Fibroblast of lung (primary cell): ENCODE results near the gene CHST12. TPM values are rescaled to one million over a fixed set of nuclear protein-coding genes. Genes with fewer than 3 reads are reported as not detected.
"Not testable (repeated sequence)": the region's sequence is repeated elsewhere in the genome, so short reads cannot be mapped to it uniquely, and the experiment has no call there.

Experiments
- DNase-seq, 2 donors: peaks; one replicate each; pipeline versions ENCODE4 v3.0.0 to v3.0.0-alpha.2; 2010; ENCODE audit warnings: low read depth in 2 of 2
- H2AFZ ChIP-seq: 2 replicates; pipeline ENCODE4 v1.5.1; 2012; ENCODE audit warnings: low read length, control low read depth, inconsistent platforms
- H3K27ac ChIP-seq: 2 replicates; pipeline ENCODE4 v1.5.1; 2011; ENCODE audit warnings: low read length, control low read depth; ENCODE audit not compliant: insufficient read depth
- H3K27me3 ChIP-seq: 2 replicates; pipeline ENCODE4 v1.5.1; 2011; ENCODE audit warnings: mild to moderate bottlenecking, low read length; ENCODE audit not compliant: control insufficient read depth, insufficient read depth
- H3K36me3 ChIP-seq: 2 replicates; pipeline ENCODE4 v1.5.1; 2011; ENCODE audit warnings: low read length; ENCODE audit not compliant: control insufficient read depth, insufficient read depth
- H3K4me1 ChIP-seq: 2 replicates; pipeline ENCODE4 v1.5.1; 2011; ENCODE audit warnings: low read length; ENCODE audit not compliant: control insufficient read depth, insufficient read depth; ENCODE audit errors: extremely low read depth
- H3K4me2 ChIP-seq: 2 replicates; pipeline ENCODE4 v1.5.1; 2011; ENCODE audit warnings: low read length, control low read depth; ENCODE audit not compliant: insufficient read depth; ENCODE audit errors: extremely low read depth
- H3K4me3 ChIP-seq, 4 experiments: fragments of 200-600 bp in 1 of 4; sonication (generic) in 1 of 4; replicated peaks in 1 of 4; 2 replicates each; pipeline ENCODE4 v1.5.1; 2011 to 2016; ENCODE audit warnings: low read length in 4 of 4, low read depth in 3 of 4, mild to moderate bottlenecking in 3 of 4, control low read depth in 2 of 4, inconsistent platforms in 1 of 4, mixed read lengths in 1 of 4; ENCODE audit not compliant: insufficient read depth in 1 of 4; ENCODE audit errors: control extremely low read depth in 1 of 4
- H3K79me2 ChIP-seq: 2 replicates; pipeline ENCODE4 v1.5.1; 2012; ENCODE audit warnings: mild to moderate bottlenecking, low read length, inconsistent platforms; ENCODE audit not compliant: control insufficient read depth, insufficient read depth
- H3K9ac ChIP-seq: 2 replicates; pipeline ENCODE4 v1.5.1; 2011; ENCODE audit warnings: mild to moderate bottlenecking, low read length, control low read depth; ENCODE audit not compliant: insufficient read depth
- H3K9me3 ChIP-seq: 2 replicates; pipeline ENCODE4 v1.5.1; 2012; ENCODE audit warnings: low read depth, low read length; ENCODE audit not compliant: control insufficient read depth, insufficient read depth
- H4K20me1 ChIP-seq: 2 replicates; pipeline ENCODE4 v1.5.1; 2011; ENCODE audit warnings: low read length; ENCODE audit not compliant: control insufficient read depth, insufficient read depth; ENCODE audit errors: extremely low read depth
- EZH2 ChIP-seq: IDR thresholded peaks from 2 replicates; pipeline ENCODE4 v1.5.1; 2012; ENCODE audit warnings: low read length, control low read depth, mild to moderate bottlenecking; ENCODE audit errors: missing control alignments
- polyA plus RNA-seq, 2 donors: library from polyadenylated mRNA; depleted of rRNA in 1 of 2; stranded (reverse) in 1 of 2; unstranded in 1 of 2; fragments of >200 nt; gene quantifications; 2 replicates each; pipeline ENCODE4 v1.2.1, GENCODE V29; 2011 to 2012; ENCODE audit warnings: missing spikeins in 1 of 2
- total RNA-seq: library from RNA; depleted of rRNA; stranded (reverse); fragments of >200 nt; gene quantifications from 2 replicates; pipeline ENCODE4 v1.2.1, GENCODE V29; 2014
- TF ChIP-seq, protein P1 (sequence below), 2 donors: IDR thresholded peaks in 1 of 2; conservative IDR thresholded peaks in 1 of 2; 1 replicate in 1 of 2; 2 replicates in 1 of 2; pipeline ENCODE4 v1.5.1; 2011 to 2012; ENCODE audit warnings: low read length in 2 of 2, control low read depth in 1 of 2, inconsistent platforms in 1 of 2, low read depth in 1 of 2, mild to moderate bottlenecking in 1 of 2

The CHST12 gene
- total and polyA plus RNA-seq, 2 donors (not counting 1 experiment from before 2014, with no cell fraction given): 3.5 to 9.5 TPM

DNA sequence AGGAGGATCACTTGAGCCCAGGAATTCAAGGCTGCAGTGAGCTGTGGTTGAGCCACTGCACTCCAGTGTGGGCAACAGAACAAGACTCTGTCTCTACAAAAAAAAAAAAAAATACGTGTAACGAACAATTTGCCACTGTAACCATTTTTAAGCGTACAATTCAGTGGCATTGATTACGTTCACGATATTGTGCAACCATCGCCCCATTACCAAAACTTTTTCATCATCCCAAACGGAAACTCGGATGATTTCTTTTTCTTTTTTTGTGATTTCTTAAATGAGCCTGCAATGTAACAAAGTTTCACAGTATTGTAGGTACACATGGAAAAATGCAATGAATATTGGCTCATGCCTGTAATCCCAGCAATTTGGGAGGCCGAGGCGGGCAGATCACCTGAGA lies 63.3 kb downstream of the CHST12 start:
- no peak overlapping the region for H3K4me2 ChIP-seq
- H3K9me3 ChIP-seq: no peaks in the 10 kb centered on the region
- no peaks in the 10 kb centered on the region for H3K36me3 ChIP-seq
- no peaks in the 10 kb centered on the region for H3K79me2 ChIP-seq
- TF ChIP-seq, protein P1, sequence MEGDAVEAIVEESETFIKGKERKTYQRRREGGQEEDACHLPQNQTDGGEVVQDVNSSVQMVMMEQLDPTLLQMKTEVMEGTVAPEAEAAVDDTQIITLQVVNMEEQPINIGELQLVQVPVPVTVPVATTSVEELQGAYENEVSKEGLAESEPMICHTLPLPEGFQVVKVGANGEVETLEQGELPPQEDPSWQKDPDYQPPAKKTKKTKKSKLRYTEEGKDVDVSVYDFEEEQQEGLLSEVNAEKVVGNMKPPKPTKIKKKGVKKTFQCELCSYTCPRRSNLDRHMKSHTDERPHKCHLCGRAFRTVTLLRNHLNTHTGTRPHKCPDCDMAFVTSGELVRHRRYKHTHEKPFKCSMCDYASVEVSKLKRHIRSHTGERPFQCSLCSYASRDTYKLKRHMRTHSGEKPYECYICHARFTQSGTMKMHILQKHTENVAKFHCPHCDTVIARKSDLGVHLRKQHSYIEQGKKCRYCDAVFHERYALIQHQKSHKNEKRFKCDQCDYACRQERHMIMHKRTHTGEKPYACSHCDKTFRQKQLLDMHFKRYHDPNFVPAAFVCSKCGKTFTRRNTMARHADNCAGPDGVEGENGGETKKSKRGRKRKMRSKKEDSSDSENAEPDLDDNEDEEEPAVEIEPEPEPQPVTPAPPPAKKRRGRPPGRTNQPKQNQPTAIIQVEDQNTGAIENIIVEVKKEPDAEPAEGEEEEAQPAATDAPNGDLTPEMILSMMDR (conservative IDR thresholded peaks at IDR 0.05 in 1 of 2, IDR thresholded peaks at IDR 0.05 in 1 of 2; ENCODE audit: low read depth in 1 of 2, low read length in 2 of 2): no peak
- no peak for TF ChIP-seq EZH2
- DNase-seq: no peak
- no peak overlapping the region for H3K9ac ChIP-seq
- H4K20me1 ChIP-seq: no peaks in the 10 kb centered on the region
- H3K4me1 ChIP-seq: peaks cover 6% of the 10 kb centered on the region
- H3K27me3 ChIP-seq: no peaks in the 10 kb centered on the region
- no peak overlapping the region for H3K4me3 ChIP-seq
- H2AFZ ChIP-seq: no peak overlapping the region
- H3K27ac ChIP-seq: no peak overlapping the region

DNA sequence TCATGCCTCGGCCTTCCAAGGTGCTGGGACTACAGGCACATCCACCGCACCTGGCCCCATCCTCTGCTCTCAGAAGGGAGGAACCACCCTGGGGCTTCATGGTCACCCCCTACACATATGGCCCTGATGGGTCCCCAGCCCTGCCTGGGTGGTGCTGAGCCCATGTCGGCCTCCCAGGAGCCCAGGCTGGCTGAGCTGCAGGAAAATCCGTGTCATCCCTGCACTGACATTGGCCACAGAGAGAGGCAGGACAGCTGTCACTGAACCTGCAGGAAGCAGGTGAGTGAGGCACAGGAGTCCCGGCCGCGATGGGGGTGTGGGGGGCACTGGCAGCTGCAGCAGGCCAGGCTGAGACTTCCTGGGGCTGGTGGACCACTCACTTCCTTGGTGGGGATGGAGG lies 64.8 kb downstream of the CHST12 start:
- Histone ChIP-seq H3K9ac (no peak overlapping the region), H3K27me3 (no peaks in the 10 kb centered on the region), H3K4me1 (peaks cover 6% of the 10 kb centered on the region), H3K79me2 (no peaks in the 10 kb centered on the region), H3K4me3 (no peak overlapping the region), H3K4me2 (no peak overlapping the region), H3K27ac (no peak overlapping the region), H2AFZ (no peak overlapping the region), H3K36me3 (no peaks in the 10 kb centered on the region), H3K9me3 (no peaks in the 10 kb centered on the region), H4K20me1 (no peaks in the 10 kb centered on the region)
- no peak for DNase-seq
- no peak for TF ChIP-seq EZH2
- TF ChIP-seq, protein P1 (conservative IDR thresholded peaks at IDR 0.05 in 1 of 2, IDR thresholded peaks at IDR 0.05 in 1 of 2; ENCODE audit: low read depth in 1 of 2, low read length in 2 of 2): no peak

DNA sequence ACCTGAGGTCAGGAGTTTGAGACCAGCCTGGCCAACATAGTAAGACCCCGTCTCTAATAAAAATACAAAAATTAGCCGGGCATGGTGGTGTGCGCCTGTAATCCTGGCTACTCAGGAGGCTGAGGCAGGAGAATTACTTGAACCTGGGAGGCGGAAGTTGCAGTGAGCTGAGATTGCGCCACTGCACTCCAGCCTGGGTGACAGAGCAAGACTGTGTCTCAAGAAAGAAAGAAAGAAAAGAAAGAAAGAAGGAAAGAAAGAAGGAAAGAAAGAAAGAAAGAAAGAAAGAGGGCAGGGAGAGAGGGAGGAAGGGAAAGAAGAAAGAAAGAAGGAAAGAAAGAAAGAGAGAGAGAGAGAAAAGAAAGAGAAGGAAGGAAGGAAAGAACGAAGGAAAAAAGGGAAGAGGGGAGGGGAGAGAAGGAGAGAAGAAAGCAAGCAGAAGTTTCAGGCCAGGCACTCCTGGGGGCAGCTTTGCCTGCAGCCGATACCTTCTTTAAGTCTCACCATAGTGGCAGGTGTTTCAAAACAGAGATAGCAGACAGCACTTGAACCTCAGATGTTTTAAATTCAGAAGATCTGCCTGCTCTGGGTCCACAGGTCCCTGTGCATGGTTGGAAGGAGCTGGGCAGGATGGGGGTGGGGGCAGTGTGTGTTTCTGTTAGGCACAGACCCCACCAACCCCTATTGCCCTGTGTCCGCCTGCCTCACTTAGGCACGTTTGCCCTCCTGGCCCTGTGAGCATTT lies 66.2 kb downstream of the CHST12 start:
- H3K9me3 ChIP-seq, H3K79me2 ChIP-seq, H4K20me1 ChIP-seq, H3K9ac ChIP-seq, H3K27me3 ChIP-seq, H3K4me1 ChIP-seq, H3K4me3 ChIP-seq, H3K4me2 ChIP-seq, DNase-seq, H2AFZ ChIP-seq, H3K27ac ChIP-seq, H3K36me3 ChIP-seq: not testable (repeated sequence)
